Panc1 (cell line): ENCODE measurements around the gene SRRM3. TPM values are rescaled to one million over a fixed set of nuclear protein-coding genes. Genes with fewer than 3 reads are reported as not detected.

Experiments used
- ATAC-seq: fragments of 200-7000 bp; cut with Tn5 transposase; 2 replicates; pipeline ENCODE4 v1.9.1; 2020; ENCODE audit warnings: mild to moderate bottlenecking, moderate library complexity
- BruUV-seq: library from RNA; stranded (reverse); fragments of 400-500 nt; replicated peaks from 2 replicates; lab custom pipeline; 2021; lab: Mats Ljungman, UMichigan
- CTCF ChIA-PET: fragments of 300-600 bp; sonication (Branson Sonifier 250); formaldehyde crosslinking; loops from one replicate; lab custom pipeline; 2022; ENCODE audit warnings: antibody characterized with exemption; lab: Charles Lee
- POLR2A ChIA-PET: fragments of 300-600 bp; sonication (Branson Sonifier 250); formaldehyde crosslinking; loops from one replicate; lab custom pipeline; 2022; ENCODE audit warnings: antibody characterized with exemption; lab: Charles Lee
- DNase-seq: peaks from one replicate; pipeline ENCODE4 v3.0.0-alpha.2; 2010; ENCODE audit warnings: low read depth, low spot score
- H3K27ac ChIP-seq: 2 replicates; pipeline ENCODE4 v1.5.1; 2011; ENCODE audit warnings: mild to moderate bottlenecking, low read length, inconsistent platforms
- H3K27me3 ChIP-seq: fragments of 200-500 bp; sonication (Bioruptor generic); 2 replicates; pipeline ENCODE4 v1.6.0; 2014; ENCODE audit warnings: low read length, inconsistent platforms; ENCODE audit not compliant: control insufficient read depth, insufficient read depth
- H3K36me3 ChIP-seq: fragments of 200-500 bp; sonication (Bioruptor generic); 2 replicates; pipeline ENCODE4 v1.5.1; 2014; ENCODE audit warnings: inconsistent platforms, mild to moderate bottlenecking, low read length, moderate library complexity; ENCODE audit not compliant: control insufficient read depth, insufficient read depth
- H3K4me1 ChIP-seq: 2 replicates; pipeline ENCODE4 v1.5.1; 2011; ENCODE audit warnings: inconsistent platforms, mild to moderate bottlenecking, low read length, moderate library complexity; ENCODE audit not compliant: control insufficient read depth, insufficient read depth
- H3K4me3 ChIP-seq, 2 experiments: 2 replicates each; pipeline ENCODE4 v1.5.1; 2011 to 2012; ENCODE audit warnings: low read depth in 2 of 2, low read length in 2 of 2, mild to moderate bottlenecking in 2 of 2, inconsistent platforms in 1 of 2, moderate library complexity in 1 of 2
- H3K9me3 ChIP-seq: fragments of 200-500 bp; sonication (Bioruptor generic); 2 replicates; pipeline ENCODE4 v1.5.1; 2014; ENCODE audit warnings: low read depth, mild to moderate bottlenecking, inconsistent platforms, low read length, moderate library complexity; ENCODE audit not compliant: control insufficient read depth, insufficient read depth
- POLR2AphosphoS5 ChIP-seq: IDR thresholded peaks from 2 replicates; pipeline ENCODE4 v1.6.1; 2012; ENCODE audit warnings: mild to moderate bottlenecking, low read depth, low read length, moderate library complexity
- SIN3A ChIP-seq: IDR thresholded peaks from 2 replicates; pipeline ENCODE4 v1.6.1; 2012; ENCODE audit warnings: low read depth, mild to moderate bottlenecking, low read length, moderate library complexity, borderline replicate concordance; ENCODE audit not compliant: insufficient read depth
- TCF7L2 ChIP-seq: IDR thresholded peaks from 2 replicates; pipeline ENCODE4 v1.6.1; 2011; ENCODE audit warnings: mild to moderate bottlenecking, low read depth, low read length, inconsistent platforms
- in situ Hi-C: cut with HindIII; loops from 2 replicates; pipeline ENCODE4 v1.10.0; 2016; ENCODE audit warnings: low sequenced_read_pairs, low pct_unique_long_range_greater_than_20kb
- intact Hi-C: fragments of 100-400 bp; cut with micrococcal nuclease; formaldehyde crosslinking; loops from one replicate; pipeline ENCODE4 v1.10.0; 2022; ENCODE audit not compliant: unreplicated experiment
- total RNA-seq: library from RNA; stranded (reverse); gene quantifications from one replicate; pipeline ENCODE4 v1.2.1, GENCODE V29; 2021; ENCODE audit not compliant: unreplicated experiment
- TF ChIP-seq, protein P1 (sequence below), 2 experiments: IDR thresholded peaks; 2 replicates each; pipeline ENCODE4 v1.6.1; 2011 to 2012; ENCODE audit warnings: low read depth in 2 of 2, control low read depth in 1 of 2, low read length in 1 of 2, mild to moderate bottlenecking in 1 of 2, moderate library complexity in 1 of 2; ENCODE audit not compliant: insufficient read depth in 1 of 2
- TF ChIP-seq, protein P2 (sequence below): fragments of 450-650 bp; IDR thresholded peaks from 2 replicates; pipeline ENCODE4 v1.5.1; 2017; ENCODE audit warnings: mild to moderate bottlenecking

The SRRM3 gene
- total RNA-seq, 1 experiment from 2014 or later: 8.5 TPM

GRCh38 chr7:76261329-76261728 is 59.6 kb downstream of the SRRM3 start:
- DNase-seq (no peak), ATAC-seq (no peak)
- BruUV-seq: no TSS peak
- POLR2A ChIA-PET: interaction anchor here (0.6 kb wide), 1 partner anchor 19 kb away, joined by 4 read pairs; no protein-coding TSS in a partner anchor
- in situ Hi-C loops: no loop called here
- H3K27ac ChIP-seq: no peak overlapping the region
- H3K27me3 ChIP-seq: no peaks in the 10 kb centered on the region
- CTCF ChIA-PET: no interaction called here
- H3K9me3 ChIP-seq: no peaks in the 10 kb centered on the region
- H3K36me3 ChIP-seq: no peaks in the 10 kb centered on the region
- no peak overlapping the region for H3K4me3 ChIP-seq
- TF ChIP-seq TCF7L2: no peak
- no peak for TF ChIP-seq SIN3A
- TF ChIP-seq POLR2AphosphoS5: no peak
- TF ChIP-seq, protein P1, sequence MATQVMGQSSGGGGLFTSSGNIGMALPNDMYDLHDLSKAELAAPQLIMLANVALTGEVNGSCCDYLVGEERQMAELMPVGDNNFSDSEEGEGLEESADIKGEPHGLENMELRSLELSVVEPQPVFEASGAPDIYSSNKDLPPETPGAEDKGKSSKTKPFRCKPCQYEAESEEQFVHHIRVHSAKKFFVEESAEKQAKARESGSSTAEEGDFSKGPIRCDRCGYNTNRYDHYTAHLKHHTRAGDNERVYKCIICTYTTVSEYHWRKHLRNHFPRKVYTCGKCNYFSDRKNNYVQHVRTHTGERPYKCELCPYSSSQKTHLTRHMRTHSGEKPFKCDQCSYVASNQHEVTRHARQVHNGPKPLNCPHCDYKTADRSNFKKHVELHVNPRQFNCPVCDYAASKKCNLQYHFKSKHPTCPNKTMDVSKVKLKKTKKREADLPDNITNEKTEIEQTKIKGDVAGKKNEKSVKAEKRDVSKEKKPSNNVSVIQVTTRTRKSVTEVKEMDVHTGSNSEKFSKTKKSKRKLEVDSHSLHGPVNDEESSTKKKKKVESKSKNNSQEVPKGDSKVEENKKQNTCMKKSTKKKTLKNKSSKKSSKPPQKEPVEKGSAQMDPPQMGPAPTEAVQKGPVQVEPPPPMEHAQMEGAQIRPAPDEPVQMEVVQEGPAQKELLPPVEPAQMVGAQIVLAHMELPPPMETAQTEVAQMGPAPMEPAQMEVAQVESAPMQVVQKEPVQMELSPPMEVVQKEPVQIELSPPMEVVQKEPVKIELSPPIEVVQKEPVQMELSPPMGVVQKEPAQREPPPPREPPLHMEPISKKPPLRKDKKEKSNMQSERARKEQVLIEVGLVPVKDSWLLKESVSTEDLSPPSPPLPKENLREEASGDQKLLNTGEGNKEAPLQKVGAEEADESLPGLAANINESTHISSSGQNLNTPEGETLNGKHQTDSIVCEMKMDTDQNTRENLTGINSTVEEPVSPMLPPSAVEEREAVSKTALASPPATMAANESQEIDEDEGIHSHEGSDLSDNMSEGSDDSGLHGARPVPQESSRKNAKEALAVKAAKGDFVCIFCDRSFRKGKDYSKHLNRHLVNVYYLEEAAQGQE (IDR thresholded peaks at IDR 0.05; ENCODE audit: insufficient read depth in 1 of 2, low read depth in 2 of 2, low read length in 1 of 2): no peak
- TF ChIP-seq, protein P2, sequence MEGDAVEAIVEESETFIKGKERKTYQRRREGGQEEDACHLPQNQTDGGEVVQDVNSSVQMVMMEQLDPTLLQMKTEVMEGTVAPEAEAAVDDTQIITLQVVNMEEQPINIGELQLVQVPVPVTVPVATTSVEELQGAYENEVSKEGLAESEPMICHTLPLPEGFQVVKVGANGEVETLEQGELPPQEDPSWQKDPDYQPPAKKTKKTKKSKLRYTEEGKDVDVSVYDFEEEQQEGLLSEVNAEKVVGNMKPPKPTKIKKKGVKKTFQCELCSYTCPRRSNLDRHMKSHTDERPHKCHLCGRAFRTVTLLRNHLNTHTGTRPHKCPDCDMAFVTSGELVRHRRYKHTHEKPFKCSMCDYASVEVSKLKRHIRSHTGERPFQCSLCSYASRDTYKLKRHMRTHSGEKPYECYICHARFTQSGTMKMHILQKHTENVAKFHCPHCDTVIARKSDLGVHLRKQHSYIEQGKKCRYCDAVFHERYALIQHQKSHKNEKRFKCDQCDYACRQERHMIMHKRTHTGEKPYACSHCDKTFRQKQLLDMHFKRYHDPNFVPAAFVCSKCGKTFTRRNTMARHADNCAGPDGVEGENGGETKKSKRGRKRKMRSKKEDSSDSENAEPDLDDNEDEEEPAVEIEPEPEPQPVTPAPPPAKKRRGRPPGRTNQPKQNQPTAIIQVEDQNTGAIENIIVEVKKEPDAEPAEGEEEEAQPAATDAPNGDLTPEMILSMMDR: no peak
- intact Hi-C loops: no loop called here
- no peaks in the 10 kb centered on the region; the same call in 1 of the 2 replicates for H3K4me1 ChIP-seq

DNA sequence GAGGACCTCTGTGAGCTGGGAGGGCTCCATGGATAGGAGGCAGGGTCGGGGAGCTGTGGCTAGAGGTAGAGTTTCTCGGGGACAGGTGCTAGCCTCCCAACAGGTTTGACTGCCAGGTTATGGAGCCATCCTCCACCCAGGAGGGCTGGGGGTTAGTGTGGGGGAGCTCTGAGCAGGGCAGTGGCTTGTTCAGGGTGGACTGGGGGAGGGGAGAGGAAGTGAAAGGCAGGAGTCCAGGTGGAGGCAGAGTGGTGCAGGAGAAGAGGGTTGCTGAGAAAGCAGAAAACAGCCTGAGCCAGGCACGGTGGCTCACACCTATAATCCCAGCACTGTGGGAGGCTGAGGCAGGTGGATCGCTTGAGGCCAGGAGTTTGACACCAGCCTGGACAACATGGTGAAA is 60.2 kb downstream of the SRRM3 start:
- BruUV-seq: no TSS peak
- Histone ChIP-seq H3K4me1 (peaks cover 1% of the 10 kb centered on the region; the same call in 1 of the 2 replicates), H3K4me3 (no peak overlapping the region), H3K9me3 (no peaks in the 10 kb centered on the region), H3K36me3 (no peaks in the 10 kb centered on the region), H3K27ac (no peak overlapping the region), H3K27me3 (no peaks in the 10 kb centered on the region)
- ChIA-PET CTCF (interaction anchor here (0.6 to 1.7 kb wide), 5 partner anchors 26 to 1366 kb away, joined by 3 to 18 read pairs (median 14); no protein-coding TSS in a partner anchor), POLR2A (interaction anchor here (0.6 kb wide), 2 partner anchors 30 to 55 kb away, joined by 3 to 14 read pairs; no protein-coding TSS in a partner anchor)
- ATAC-seq (no peak), DNase-seq (no peak)
- intact Hi-C loops (loop anchor here (2.0 kb wide), 1 partner anchor 83 kb away; no protein-coding TSS in a partner anchor), in situ Hi-C loops (no loop called here)
- TF ChIP-seq TCF7L2 (no peak), POLR2AphosphoS5 (no peak), SIN3A (no peak)
- TF ChIP-seq, protein P1 (IDR thresholded peaks at IDR 0.05; ENCODE audit: insufficient read depth in 1 of 2, low read depth in 2 of 2, low read length in 1 of 2): no peak
- TF ChIP-seq, protein P2: no peak
